Kasumi-1 (cell line): ENCODE measurements around the gene DNASE2.
"Not testable (repeated sequence)": the region's sequence is repeated elsewhere in the genome, so short reads cannot be mapped to it uniquely, and the experiment has no call there.

Experiments
- DNase-seq, 2 experiments: peaks; one replicate each; lab custom pipeline; 2025; lab: John Stamatoyannopoulos, UW

DNASE2 gene

GRCh38 chr19:12881172-12881808 lies at the start of gene DNASE2:
Gene DNASE2, minus strand, starts transcription at chr19:12881449. Its CDS starts 74 bp downstream, at chr19:12881375.
- peak; percentile 95 to 96 for DNase-seq

GRCh38 chr19:12930002-12930645 lies 48.9 kb upstream of the DNASE2 start:
- peak; percentile 21 to 46 for DNase-seq

GRCh38 chr19:12924621-12925310 lies 43.5 kb upstream of the DNASE2 start:
- DNase-seq: no peak

GRCh38 chr19:12922959-12923358 lies 41.7 kb upstream of the DNASE2 start:
- DNase-seq: no peak

GRCh38 chr19:12921047-12921446 lies 39.8 kb upstream of the DNASE2 start:
- no peak for DNase-seq

- no peak for DNase-seq
These were observed 37.0 kb upstream of the DNASE2 start for GRCh38 chr19:12918253-12918652.

GRCh38 chr19:12915860-12916259 lies 34.6 kb upstream of the DNASE2 start:
- DNase-seq: not testable (repeated sequence)

GRCh38 chr19:12913851-12914690 lies 32.8 kb upstream of the DNASE2 start:
- DNase-seq: peak; percentile 97 to 98

GRCh38 chr19:12913011-12913561 lies 31.8 kb upstream of the DNASE2 start:
- DNase-seq: peak; percentile 79

- no peak for DNase-seq
These were observed 31.3 kb upstream of the DNASE2 start for GRCh38 chr19:12912571-12912970.

- no peak for DNase-seq
These were observed 25.9 kb upstream of the DNASE2 start for GRCh38 chr19:12907166-12907565.

GRCh38 chr19:12899891-12900518 lies 18.8 kb upstream of the DNASE2 start:
- no peak for DNase-seq

GRCh38 chr19:12896460-12896859 lies 15.2 kb upstream of the DNASE2 start:
- DNase-seq: no peak

- DNase-seq: no peak
These were observed 12.3 kb upstream of the DNASE2 start for GRCh38 chr19:12893582-12893981.

GRCh38 chr19:12891553-12892021 lies 10.3 kb upstream of the DNASE2 start:
- DNase-seq: no peak

GRCh38 chr19:12890787-12891552 lies 9.7 kb upstream of the DNASE2 start, which contains the start of gene GCDH:
Gene GCDH, plus strand, starts transcription at chr19:12891160. Its CDS starts 145 bp downstream, at chr19:12891305.
- DNase-seq: peak; percentile 100

GRCh38 chr19:12890299-12890786 lies 9.1 kb upstream of the DNASE2 start:
- DNase-seq: not testable (repeated sequence)

GRCh38 chr19:12888006-12888603 lies 6.9 kb upstream of the DNASE2 start:
- DNase-seq: no peak

- no peak for DNase-seq
These were observed 5.9 kb upstream of the DNASE2 start, which contains the start of gene KLF1 for GRCh38 chr19:12886969-12887747. Gene KLF1, minus strand, starts transcription at chr19:12887201. Its CDS starts 61 bp downstream, at chr19:12887140.
